H1 (cell line): ENCODE results near the gene PSMC3. TPM values are rescaled to one million over a fixed set of nuclear protein-coding genes. Genes with fewer than 3 reads are reported as not detected.

Experiments
- CTCF ChIA-PET: fragments of 300-600 bp; sonication (Branson Sonifier 250); formaldehyde crosslinking; loops from one replicate; lab custom pipeline; 2021; ENCODE audit not compliant: partially characterized antibody; lab: Charles Lee
- POLR2A ChIA-PET: fragments of 300-600 bp; sonication (Branson Sonifier 250); formaldehyde crosslinking; loops from one replicate; lab custom pipeline; 2021; ENCODE audit warnings: inconsistent platforms; ENCODE audit not compliant: partially characterized antibody; lab: Charles Lee
- DNase-seq, 2 experiments: peaks; one replicate each; pipeline versions ENCODE4 v3.0.0 to v3.0.0-alpha.2; 2010 to 2022; ENCODE audit warnings: low spot score in 2 of 2, low read depth in 1 of 2, mixed read lengths in 1 of 2
- FAIRE-seq: peaks from 2 replicates; lab custom pipeline; 2011; peaks lifted over from hg19 to GRCh38; lab: Jason Lieb, UNC
- H2AFZ ChIP-seq: 2 replicates; pipeline ENCODE4 v1.8.1; 2012; ENCODE audit warnings: low read length, inconsistent platforms
- H2AK5ac ChIP-seq: 2 replicates; pipeline ENCODE4 v1.6.1; 2013; ENCODE audit warnings: low read depth, low read length
- H2BK120ac ChIP-seq: replicated peaks from 2 replicates; pipeline ENCODE3; 2013; ENCODE audit warnings: low read depth, low read length, inconsistent platforms
- H2BK12ac ChIP-seq: 2 replicates; pipeline ENCODE4 v1.6.1; 2013; ENCODE audit warnings: low read depth, low read length
- H2BK15ac ChIP-seq: 2 replicates; pipeline ENCODE4 v1.6.1; 2013; ENCODE audit warnings: low read length
- H2BK20ac ChIP-seq: 2 replicates; pipeline ENCODE4 v1.6.1; 2013; ENCODE audit warnings: low read length
- H2BK5ac ChIP-seq: 2 replicates; pipeline ENCODE4 v1.6.1; 2013; ENCODE audit warnings: low read depth, low read length
- H3K14ac ChIP-seq: 2 replicates; pipeline ENCODE4 v1.6.1; 2013; ENCODE audit warnings: inconsistent platforms; ENCODE audit not compliant: insufficient read length
- H3K18ac ChIP-seq: 2 replicates; pipeline ENCODE4 v1.6.1; 2013; ENCODE audit warnings: low read length; ENCODE audit errors: extremely low read depth
- H3K23ac ChIP-seq: 2 replicates; pipeline ENCODE4 v1.6.1; 2013; ENCODE audit warnings: inconsistent platforms; ENCODE audit not compliant: insufficient read length
- H3K23me2 ChIP-seq: 2 replicates; pipeline ENCODE4 v1.6.1; 2013; ENCODE audit warnings: low read depth, low read length
- H3K27ac ChIP-seq: 2 replicates; pipeline ENCODE4 v1.6.1; 2011; ENCODE audit warnings: low read depth, low read length, inconsistent platforms
- H3K27me3 ChIP-seq, 4 experiments: replicated peaks in 1 of 4; 1 replicate in 1 of 4; 2 replicates in 3 of 4; pipeline versions ENCODE4 v1.6.1 to v1.8.1; 2011 to 2013; ENCODE audit warnings: low read length in 3 of 4, mild to moderate bottlenecking in 3 of 4, inconsistent platforms in 2 of 4, mixed read lengths in 2 of 4, moderate library complexity in 1 of 4; ENCODE audit not compliant: control insufficient read depth in 3 of 4, insufficient read depth in 3 of 4; ENCODE audit errors: extremely low read depth in 1 of 4
- H3K36me3 ChIP-seq, 4 experiments: 2 replicates each; pipeline versions ENCODE4 v1.6.1 to v1.8.1; 2011 to 2013; ENCODE audit warnings: mild to moderate bottlenecking in 4 of 4, low read length in 3 of 4, moderate library complexity in 2 of 4, control low read depth in 1 of 4, inconsistent platforms in 1 of 4; ENCODE audit not compliant: insufficient read depth in 4 of 4, control insufficient read depth in 2 of 4
- H3K4ac ChIP-seq: replicated peaks from 2 replicates; pipeline ENCODE3; 2013; ENCODE audit warnings: low read length, low read depth, mixed read lengths, inconsistent platforms; ENCODE audit not compliant: insufficient read length
- H3K4me1 ChIP-seq, 4 experiments: replicated peaks in 1 of 4; 1 replicate in 1 of 4; 2 replicates in 3 of 4; pipeline versions ENCODE4 v1.6.1 to v1.8.1; 2011 to 2013; ENCODE audit warnings: low read length in 3 of 4, inconsistent platforms in 2 of 4, mixed read lengths in 1 of 4; ENCODE audit not compliant: insufficient read depth in 4 of 4, control insufficient read depth in 3 of 4
- H3K4me2 ChIP-seq, 2 experiments: 2 replicates each; pipeline versions ENCODE4 v1.6.1 to v1.8.1; 2011 to 2013; ENCODE audit warnings: low read depth in 2 of 2, low read length in 2 of 2, control low read depth in 1 of 2, inconsistent platforms in 1 of 2, mild to moderate bottlenecking in 1 of 2; ENCODE audit not compliant: insufficient read depth in 1 of 2
- H3K4me3 ChIP-seq, 4 experiments: fragments of 200-600, 300-600 bp in 1 of 4; sonication (generic), shearing (Covaris generic), sonication (Bioruptor Twin) in 1 of 4; 2 replicates each; pipeline versions ENCODE4 v1.5.1 to v1.8.1; 2011 to 2016; ENCODE audit warnings: low read length in 4 of 4, low read depth in 3 of 4, control low read depth in 2 of 4, inconsistent platforms in 2 of 4, mild to moderate bottlenecking in 2 of 4, mixed read lengths in 1 of 4, moderate library complexity in 1 of 4; ENCODE audit not compliant: insufficient read depth in 2 of 4; ENCODE audit errors: extremely low read depth in 1 of 4
- H3K56ac ChIP-seq: replicated peaks from 2 replicates; pipeline ENCODE3; 2013; ENCODE audit warnings: low read depth, mild to moderate bottlenecking, mixed read lengths, low read length, inconsistent platforms; ENCODE audit not compliant: insufficient read length
- H3K79me1 ChIP-seq: 2 replicates; pipeline ENCODE4 v1.6.1; 2013; ENCODE audit warnings: low read depth, low read length, control low read depth
- H3K79me2 ChIP-seq, 2 experiments: 2 replicates each; pipeline versions ENCODE4 v1.6.1 to v1.8.1; 2012 to 2013; ENCODE audit warnings: low read length in 2 of 2, mild to moderate bottlenecking in 2 of 2, inconsistent platforms in 1 of 2; ENCODE audit not compliant: insufficient read depth in 2 of 2, control insufficient read depth in 1 of 2
- H3K9ac ChIP-seq, 4 experiments: replicated peaks in 1 of 4; 1 replicate in 1 of 4; 2 replicates in 3 of 4; pipeline versions ENCODE4 v1.6.1 to v1.8.1; 2011 to 2013; ENCODE audit warnings: low read depth in 3 of 4, low read length in 3 of 4, control low read depth in 2 of 4, mild to moderate bottlenecking in 2 of 4, moderate library complexity in 2 of 4, inconsistent platforms in 1 of 4; ENCODE audit errors: extremely low read depth in 1 of 4
- H3K9me3 ChIP-seq, 2 experiments: 2 replicates each; pipeline versions ENCODE4 v1.6.1 to v1.8.1; 2012 to 2013; ENCODE audit warnings: mild to moderate bottlenecking in 2 of 2, moderate library complexity in 2 of 2, control low read depth in 1 of 2, inconsistent platforms in 1 of 2, low read depth in 1 of 2, low read length in 1 of 2, mixed read lengths in 1 of 2; ENCODE audit not compliant: insufficient read depth in 2 of 2
- H4K20me1 ChIP-seq, 2 experiments: replicated peaks in 1 of 2; 2 replicates each; pipeline versions ENCODE3 to v1.8.1; 2011 to 2013; ENCODE audit warnings: inconsistent platforms in 2 of 2, low read length in 2 of 2, mild to moderate bottlenecking in 1 of 2; ENCODE audit not compliant: insufficient read depth in 2 of 2, control insufficient read depth in 1 of 2
- H4K5ac ChIP-seq: 2 replicates; pipeline ENCODE4 v1.6.1; 2013; ENCODE audit warnings: low read length, low read depth, mixed read lengths, inconsistent platforms; ENCODE audit not compliant: insufficient read length
- H4K8ac ChIP-seq: 2 replicates; pipeline ENCODE4 v1.8.0; 2013; ENCODE audit warnings: mild to moderate bottlenecking, moderate library complexity, low read length, inconsistent platforms; ENCODE audit not compliant: insufficient read depth; ENCODE audit errors: extremely low read depth
- H4K91ac ChIP-seq: replicated peaks from 2 replicates; pipeline ENCODE3; 2013; ENCODE audit warnings: low read length, mixed read lengths, inconsistent platforms; ENCODE audit not compliant: insufficient read length
- ATF3 ChIP-seq: IDR thresholded peaks from 2 replicates; pipeline ENCODE4 v1.6.1; 2011; ENCODE audit warnings: low read depth, mild to moderate bottlenecking, low read length; ENCODE audit not compliant: insufficient read depth
- CHD2 ChIP-seq: IDR thresholded peaks from 2 replicates; pipeline ENCODE4 v1.6.1; 2012; ENCODE audit warnings: low read length, improper control_type of control experiment
- CTCF ChIP-seq, 3 experiments: IDR thresholded peaks; 1 replicate in 2 of 3; 2 replicates in 1 of 3; pipeline versions ENCODE4 v1.5.1 to v1.6.1; 2011; ENCODE audit warnings: low read length in 3 of 3, mild to moderate bottlenecking in 3 of 3, inconsistent platforms in 2 of 3, low read depth in 1 of 3, moderate library complexity in 1 of 3; ENCODE audit not compliant: insufficient read depth in 1 of 3; ENCODE audit errors: control extremely low read depth in 1 of 3
- E2F6 ChIP-seq: IDR thresholded peaks from 2 replicates; pipeline ENCODE4 v1.6.1; 2012; ENCODE audit warnings: inconsistent platforms
- JUND ChIP-seq: IDR thresholded peaks from 2 replicates; pipeline ENCODE4 v1.6.1; 2011; ENCODE audit warnings: mild to moderate bottlenecking, improper control_type of control experiment, low read length
- RNF2 ChIP-seq: fragments of 200-900, 300-1000 bp; sonication (generic); IDR thresholded peaks from 2 replicates; pipeline ENCODE4 v1.7.1; 2016; ENCODE audit warnings: borderline replicate concordance, low read depth, mild to moderate bottlenecking, antibody characterized with exemption, low read length; ENCODE audit not compliant: poor library complexity, severe bottlenecking; ENCODE audit errors: missing control alignments
- RXRA ChIP-seq: IDR thresholded peaks from 2 replicates; pipeline ENCODE4 v1.6.1; 2011; ENCODE audit warnings: low read depth, mild to moderate bottlenecking, low read length, moderate library complexity; ENCODE audit not compliant: insufficient read depth
- SAP30 ChIP-seq: fragments of 300-600 bp; sonication (generic); IDR thresholded peaks from 2 replicates; pipeline ENCODE4 v1.7.1; 2012; ENCODE audit warnings: low read length, moderate library complexity, mild to moderate bottlenecking, inconsistent platforms; ENCODE audit not compliant: insufficient read depth, insufficient replicate concordance
- ZNF274 ChIP-seq: IDR thresholded peaks from 2 replicates; pipeline ENCODE4 v1.7.0; 2012; ENCODE audit warnings: low read length, borderline replicate concordance; ENCODE audit errors: extremely low read depth
- WGBS, 2 experiments: shearing (Covaris generic) in 1 of 2; methylation state at CpG; one replicate each; pipeline versions ENCODE4 v1.1.6 to v1.1.7; 2013 to 2015; ENCODE audit warnings: low lambda C conversion rate in 2 of 2, mixed read lengths in 2 of 2, inconsistent platforms in 1 of 2, low coverage in 1 of 2, missing lambda C conversion rate in 1 of 2; ENCODE audit not compliant: insufficient replicate concordance in 2 of 2, insufficient coverage in 1 of 2, insufficient read length in 1 of 2; ENCODE audit errors: extremely low coverage in 1 of 2, missing lambda C conversion rate in 1 of 2; 5-methylcytosine and 5-hydroxymethylcytosine counted together
- polyA plus RNA-seq, 7 experiments: library from polyadenylated mRNA; depleted of rRNA in 3 of 7; stranded (reverse) in 5 of 7; unstranded in 2 of 7; fragments of >200 nt in 5 of 7; fragments of 200-250 nt in 2 of 7; gene quantifications; 1 replicate in 5 of 7; 2 replicates in 1 of 7; 4 replicates in 1 of 7; pipeline versions ENCODE4 v1.2.1 to v1.2.3, GENCODE V29; 2011 to 2013; ENCODE audit warnings: missing spikeins in 2 of 7, mixed read lengths in 2 of 7
- total RNA-seq: library from RNA; stranded (reverse); fragmentation: NEBNext Ultra II Directional; extraction: Animal tissue kit (Norgen Biotek cat#: 25700); gene quantifications from 2 replicates; pipeline ENCODE4 v1.2.1, GENCODE V29; 2021

Gene PSMC3
- total and polyA plus RNA-seq, 2 of the 8 experiments (the other 6 are each of a cell fraction or from before 2014, with no cell fraction given), result 105 to 160 TPM

GRCh38 chr11:47443817-47444216 lies 17.6 kb upstream of the PSMC3 start:
- H2BK12ac ChIP-seq, result no peak overlapping the region
- no peak overlapping the region for H2BK20ac ChIP-seq
- WGBS, 2 experiments, result 90% methylated on average over 3 of the region's 3 CpGs; no CpG with 5 or more reads in 1 of the 2 experiments
- no peaks in the 10 kb centered on the region for H3K79me2 ChIP-seq
- ChIA-PET CTCF (interaction anchor here (0.6 to 3.5 kb wide), 9 partner anchors 8 to 164 kb away, joined by 3 to 21 read pairs (median 3); no protein-coding TSS in a partner anchor), POLR2A (interaction anchor here (2.0 kb wide), 1 partner anchor 18 kb away, joined by 4 read pairs; no protein-coding TSS in a partner anchor)
- H4K91ac ChIP-seq, result no peak overlapping the region
- H3K4me2 ChIP-seq, result no peak overlapping the region
- no peak overlapping the region for H3K14ac ChIP-seq
- H4K20me1 ChIP-seq, result no peaks in the 10 kb centered on the region
- H3K4me1 ChIP-seq, result no peaks in the 10 kb centered on the region; a peak in 1 of 7 replicates
- H3K27ac ChIP-seq, result no peak overlapping the region
- no peak overlapping the region for H3K18ac ChIP-seq
- H2BK5ac ChIP-seq, result no peak overlapping the region
- FAIRE-seq (no peak), DNase-seq (no peak)
- no peak overlapping the region for H3K4me3 ChIP-seq
- no peak overlapping the region for H2AFZ ChIP-seq
- no peak overlapping the region for H2BK15ac ChIP-seq
- no peak overlapping the region for H3K9ac ChIP-seq
- H4K8ac ChIP-seq, result no peak overlapping the region
- H4K5ac ChIP-seq, result no peak overlapping the region
- H3K9me3 ChIP-seq, result no peaks in the 10 kb centered on the region
- no peaks in the 10 kb centered on the region for H3K23me2 ChIP-seq
- H3K79me1 ChIP-seq, result no peaks in the 10 kb centered on the region
- no peak overlapping the region for H3K4ac ChIP-seq
- no peak overlapping the region for H2AK5ac ChIP-seq
- H3K27me3 ChIP-seq, result no peaks in the 10 kb centered on the region
- H3K23ac ChIP-seq, result no peak overlapping the region
- no peak overlapping the region for H2BK120ac ChIP-seq
- H3K36me3 ChIP-seq, result no peaks in the 10 kb centered on the region
- no peak overlapping the region for H3K56ac ChIP-seq
- TF ChIP-seq SAP30 (no peak), JUND (no peak), ATF3 (no peak), RXRA (no peak), RNF2 (no peak), E2F6 (no peak), CTCF (IDR thresholded peaks at IDR 0.05; ENCODE audit: control extremely low read depth in 1 of 3, insufficient read depth in 1 of 3, low read depth in 1 of 3, low read length in 3 of 3) (no peak), ZNF274 (no peak), CHD2 (no peak)
